ENCODE data around the gene CASKIN2.

- no peak for TF ChIP-seq CTCF (IDR thresholded peaks at IDR 0.05; ENCODE audit: low read depth, low read length)
- TF ChIP-seq EZH2phosphoT487 (IDR thresholded peaks at IDR 0.05; ENCODE audit: low read depth): no peak
These were observed 44.7 kb upstream of the CASKIN2 start for GRCh38 chr17:75559958-75560533.

Data from OCI-LY3 (cell line).